Activated naive CD4-positive, alpha-beta T cell treated with anti-CD3 and anti-CD28 coated beads, Interleukin-2, amount 50 U/mL, for 16 hours (primary cell): ENCODE data around the gene CLEC2L.
A peak's percentile ranks its signal among the peaks of the same experiment; 100 is the strongest.

Experiments used
- DNase-seq: peaks from one replicate; pipeline ENCODE4 v3.0.0-alpha.2; 2020

The CLEC2L gene

DNA sequence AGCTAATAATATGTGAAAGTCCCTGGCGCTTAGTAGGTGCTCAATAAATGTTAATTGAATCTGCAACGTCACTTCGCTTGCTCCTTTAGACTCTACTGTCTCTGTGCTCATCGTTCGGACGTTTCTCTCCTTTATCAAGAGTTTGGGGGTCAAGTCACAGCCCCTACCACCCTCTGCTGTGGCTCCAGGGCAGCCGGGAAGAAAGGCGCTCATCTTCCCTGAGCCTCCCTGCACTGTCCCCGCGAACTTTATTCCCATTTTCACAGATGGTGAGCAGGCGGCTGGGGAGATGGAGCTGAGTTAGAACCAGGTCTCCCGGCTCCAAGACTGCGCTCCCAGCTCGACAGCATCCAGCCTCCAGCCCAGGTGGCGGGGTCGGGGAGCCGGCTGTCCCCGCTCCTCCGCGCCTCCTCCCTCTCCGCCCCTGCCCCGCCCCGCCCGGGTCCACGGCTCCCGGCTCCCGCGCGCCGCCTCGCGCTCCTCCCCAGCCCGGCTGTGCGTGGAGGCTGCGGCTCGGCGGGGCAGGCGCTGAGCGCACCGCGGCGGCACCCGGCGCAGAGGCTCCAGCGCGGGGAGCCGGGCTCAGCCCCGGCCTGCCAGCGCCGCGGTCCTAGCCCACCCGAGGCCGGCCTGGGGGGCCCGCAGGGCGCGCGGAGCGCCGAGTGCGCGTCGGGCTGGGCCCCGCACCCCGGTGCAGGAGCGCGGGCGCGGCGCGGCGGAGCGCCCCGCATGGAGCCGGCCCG, at the start of gene CLEC2L:
TSS of gene CLEC2L (plus strand) at position 487 of the 743 bp plus-strand sequence. CDS start at position 730, 243 bp downstream.
- DNase-seq: peak; percentile 23

DNA sequence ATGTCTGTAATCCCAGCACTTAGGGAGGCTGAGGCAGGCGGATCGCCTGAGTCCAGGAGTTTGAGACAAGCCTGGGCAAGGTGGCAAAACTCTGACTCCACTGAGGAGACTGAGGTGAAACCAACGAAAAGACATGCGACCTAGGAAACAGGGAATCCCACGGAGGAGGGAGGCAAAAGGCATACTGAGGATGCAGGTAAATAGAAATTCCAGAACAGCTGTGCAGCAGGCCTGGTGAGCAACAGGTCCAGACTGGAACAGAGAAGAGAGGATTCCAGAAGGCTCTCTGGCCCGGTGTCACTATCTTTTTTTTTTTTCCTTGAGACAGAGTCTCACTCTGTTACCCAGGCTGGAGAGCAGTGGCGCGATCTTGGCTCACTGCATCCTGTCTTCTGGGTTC, 47.3 kb upstream of the CLEC2L start:
- no peak for DNase-seq

DNA sequence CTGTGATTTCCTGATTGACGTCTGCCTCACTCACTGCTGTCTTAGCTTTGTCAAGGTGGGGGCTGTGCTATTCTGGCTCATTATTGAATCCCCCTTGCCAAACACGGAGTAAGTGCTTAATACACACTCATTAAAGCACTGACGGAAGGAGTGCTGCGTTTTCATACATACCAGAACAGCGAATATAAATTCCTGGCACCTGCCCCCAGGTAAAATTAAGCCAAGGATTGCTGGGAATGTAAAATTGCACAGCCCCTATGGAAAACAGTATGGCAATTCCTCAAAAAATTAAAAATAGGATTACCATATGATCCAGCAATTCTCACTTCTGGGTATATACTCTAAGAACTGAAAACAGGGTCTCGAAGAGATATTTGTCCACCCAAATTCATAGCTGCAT, 46.6 kb upstream of the CLEC2L start:
- no peak for DNase-seq

DNA sequence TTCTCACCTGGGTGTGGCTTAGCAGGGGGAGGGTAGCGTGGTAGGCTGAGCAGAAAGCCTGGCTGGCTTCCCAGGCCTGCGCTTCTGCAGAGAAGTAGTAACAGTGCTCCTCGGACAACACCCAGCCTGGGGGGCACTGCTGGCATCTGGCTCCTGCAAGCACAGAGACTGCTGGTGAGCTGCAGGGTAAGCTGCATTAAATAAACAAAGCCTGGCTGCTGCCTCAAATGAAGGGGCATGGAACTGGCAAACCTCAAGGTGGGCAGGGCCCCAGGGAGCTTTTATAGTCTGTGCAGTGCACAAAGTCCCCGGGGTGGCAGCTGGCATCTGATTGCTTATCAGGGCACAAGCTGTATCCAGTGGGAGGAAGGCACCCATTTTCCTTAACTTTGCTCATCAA, 43.9 kb upstream of the CLEC2L start:
- no peak for DNase-seq

DNA sequence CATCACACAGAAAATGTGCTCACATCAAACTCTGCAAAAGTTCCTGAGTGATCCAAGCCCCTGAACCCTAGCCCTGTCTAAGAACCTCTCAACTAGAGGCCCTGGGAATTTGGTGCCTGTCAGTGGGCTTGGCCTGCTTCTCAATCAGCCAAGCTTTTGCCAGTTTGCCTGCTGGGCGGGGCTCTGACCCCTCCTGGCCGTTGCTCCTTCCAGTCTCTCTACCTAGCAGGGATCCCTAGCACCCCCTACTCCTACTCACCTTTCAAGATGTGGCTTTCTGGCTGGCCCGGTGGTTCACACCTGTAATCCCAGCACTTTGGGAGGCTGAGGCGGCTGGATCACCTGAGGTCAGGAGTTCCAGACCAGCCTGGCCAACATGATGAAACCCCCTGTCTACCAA, 42.1 kb upstream of the CLEC2L start:
- DNase-seq: no peak

DNA sequence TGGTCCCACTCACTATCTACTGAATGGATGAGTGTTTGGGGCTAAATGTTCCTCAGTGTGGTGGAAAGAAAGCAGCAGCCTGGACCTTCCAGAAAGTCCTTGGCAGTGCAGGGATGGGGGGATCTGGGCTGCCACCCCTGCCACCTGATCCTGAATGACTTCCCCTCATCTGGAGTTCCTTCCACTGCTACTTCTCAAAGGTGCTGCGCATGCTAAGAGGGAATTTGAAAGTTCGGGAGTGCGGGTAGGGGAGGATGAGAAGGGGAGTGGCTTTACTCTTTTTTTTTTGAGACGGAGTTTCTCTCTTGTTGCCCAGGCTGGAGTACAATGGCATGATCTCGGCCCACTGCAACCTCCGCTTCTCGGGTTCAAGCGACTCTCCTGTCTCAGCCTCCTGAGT, 41.4 kb upstream of the CLEC2L start:
- DNase-seq: no peak

DNA sequence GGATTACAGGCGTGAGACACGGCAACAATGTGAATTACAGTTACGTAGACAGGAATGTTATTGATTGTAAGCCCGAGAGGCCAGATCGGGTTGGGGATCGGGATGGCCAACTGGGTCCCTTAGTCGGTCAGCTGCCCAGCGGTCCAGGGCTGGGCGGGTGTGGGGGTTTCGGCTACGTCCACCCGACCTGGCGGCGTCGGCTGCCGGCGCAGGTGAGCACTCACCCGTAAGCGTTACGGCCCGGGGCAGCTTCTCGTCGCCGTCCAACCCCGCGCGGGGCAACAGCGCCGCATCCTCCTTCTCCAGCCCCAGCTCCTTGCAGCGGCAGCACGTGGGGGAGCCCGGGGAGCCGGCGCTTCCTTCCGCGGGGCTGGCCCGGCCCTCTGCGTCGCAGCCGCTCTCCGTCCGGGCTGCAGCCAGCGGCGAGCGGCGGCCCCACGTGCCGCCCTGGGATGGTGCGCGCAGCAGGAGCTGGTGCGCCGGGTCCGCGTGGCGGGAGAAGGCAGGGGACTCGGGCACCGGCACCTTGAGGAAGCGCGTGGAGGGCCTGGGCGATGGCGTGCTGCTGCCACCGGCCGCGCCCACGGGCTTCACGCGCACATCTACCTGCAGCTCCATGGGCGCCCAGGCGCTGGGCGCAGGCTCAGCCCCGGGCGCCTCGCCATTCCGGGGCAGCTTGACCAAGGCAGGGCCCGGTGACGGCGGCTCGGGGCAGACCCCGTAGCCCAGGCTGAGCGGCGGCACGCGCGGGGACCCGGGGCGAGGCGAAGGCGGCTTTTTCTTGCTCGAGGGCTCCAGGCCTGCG, 40.6 kb upstream of the CLEC2L start:
- DNase-seq: peak; percentile 21

DNA sequence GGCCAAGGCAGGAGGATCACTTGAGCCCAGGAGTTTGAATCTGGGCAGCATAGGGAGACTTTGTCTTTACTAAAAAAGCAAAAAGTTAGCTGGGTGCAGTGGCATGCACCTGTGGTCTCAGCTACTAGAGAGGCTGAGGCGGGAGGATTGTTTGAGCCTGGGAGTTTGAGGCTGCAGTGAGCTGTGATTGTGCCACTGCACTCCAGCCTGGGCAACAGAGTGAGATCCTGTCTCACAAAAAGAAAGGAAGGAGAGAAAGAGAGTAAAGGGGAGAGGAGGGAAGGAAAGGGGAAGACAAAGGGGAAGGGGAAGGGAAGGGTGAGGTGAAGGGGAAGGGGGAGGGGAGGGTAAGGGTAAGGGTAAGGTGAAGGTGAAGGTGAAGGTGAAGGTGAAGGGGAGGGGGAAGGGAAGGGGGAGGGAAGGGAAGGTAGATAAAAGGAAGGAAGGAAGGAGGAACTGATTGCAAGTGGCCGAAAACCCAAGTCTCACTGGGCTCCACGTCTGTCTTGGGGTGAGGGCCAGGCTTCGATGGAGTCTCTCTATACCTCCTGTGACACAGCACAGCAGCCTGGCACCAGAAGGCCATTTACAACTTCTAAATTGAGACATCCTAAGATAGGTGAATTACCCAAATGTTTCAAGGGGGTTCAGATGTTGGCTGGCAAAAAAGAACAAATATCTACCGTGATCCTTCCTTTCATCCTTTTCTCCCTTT, 36.0 kb upstream of the CLEC2L start:
- DNase-seq: no peak

DNA sequence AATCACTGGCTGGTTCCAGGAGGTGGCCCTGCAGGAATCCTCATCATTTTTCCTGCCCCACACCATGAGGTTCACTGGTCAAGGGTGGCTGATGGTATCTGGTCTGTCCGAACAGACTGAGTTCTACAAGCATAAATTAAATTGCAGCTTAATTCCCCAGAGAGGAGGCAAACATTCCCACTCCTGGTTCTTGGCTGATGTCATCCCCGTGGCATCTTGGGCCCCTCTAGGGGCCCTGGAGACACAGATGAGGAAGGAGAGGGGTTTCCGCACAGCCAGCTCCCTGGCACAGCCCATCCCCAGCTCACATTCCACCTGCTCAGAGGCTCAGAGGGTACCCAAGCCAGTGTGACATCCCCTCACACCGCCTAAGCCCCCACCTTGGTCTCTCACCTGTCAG, 34.7 kb upstream of the CLEC2L start:
- no peak for DNase-seq

DNA sequence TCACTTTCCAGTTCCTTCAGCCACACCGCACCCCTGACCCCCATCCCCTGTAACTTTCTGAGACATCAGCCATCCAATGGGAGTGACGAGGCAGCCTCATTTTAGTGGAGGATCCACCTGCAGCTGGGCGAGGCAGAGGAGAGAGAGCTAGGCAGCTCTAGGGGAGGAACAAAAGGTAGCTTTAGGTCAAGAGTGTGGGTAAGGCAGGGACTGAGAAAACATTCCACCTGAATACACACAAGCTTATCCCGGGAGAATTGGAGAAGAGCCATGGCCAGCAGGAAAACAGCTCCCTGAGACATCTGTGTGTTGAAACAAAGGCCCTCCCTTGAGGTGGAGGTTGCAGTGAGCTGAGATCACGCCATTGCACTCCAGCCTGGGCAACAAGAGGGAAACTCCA, 33.4 kb upstream of the CLEC2L start:
- DNase-seq: no peak

DNA sequence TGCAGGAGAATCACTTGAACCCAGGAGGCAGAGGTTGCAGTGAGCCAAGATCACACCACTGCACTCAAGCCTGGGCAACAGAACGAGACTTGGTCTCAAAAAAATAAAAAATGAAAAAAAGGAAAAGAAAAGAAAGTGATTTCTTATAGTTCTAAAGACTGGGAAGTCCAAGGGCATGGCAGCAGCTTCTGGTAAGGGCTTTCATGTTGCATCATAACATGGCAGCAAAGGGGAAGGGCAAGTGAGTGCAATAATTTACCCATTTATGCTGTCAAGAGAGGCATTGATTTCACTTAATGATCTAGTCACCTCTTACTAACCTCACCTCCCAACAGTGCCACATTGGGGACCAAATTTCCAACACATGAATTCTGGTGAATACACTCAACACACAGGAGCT, 31.2 kb upstream of the CLEC2L start:
- DNase-seq: no peak

DNA sequence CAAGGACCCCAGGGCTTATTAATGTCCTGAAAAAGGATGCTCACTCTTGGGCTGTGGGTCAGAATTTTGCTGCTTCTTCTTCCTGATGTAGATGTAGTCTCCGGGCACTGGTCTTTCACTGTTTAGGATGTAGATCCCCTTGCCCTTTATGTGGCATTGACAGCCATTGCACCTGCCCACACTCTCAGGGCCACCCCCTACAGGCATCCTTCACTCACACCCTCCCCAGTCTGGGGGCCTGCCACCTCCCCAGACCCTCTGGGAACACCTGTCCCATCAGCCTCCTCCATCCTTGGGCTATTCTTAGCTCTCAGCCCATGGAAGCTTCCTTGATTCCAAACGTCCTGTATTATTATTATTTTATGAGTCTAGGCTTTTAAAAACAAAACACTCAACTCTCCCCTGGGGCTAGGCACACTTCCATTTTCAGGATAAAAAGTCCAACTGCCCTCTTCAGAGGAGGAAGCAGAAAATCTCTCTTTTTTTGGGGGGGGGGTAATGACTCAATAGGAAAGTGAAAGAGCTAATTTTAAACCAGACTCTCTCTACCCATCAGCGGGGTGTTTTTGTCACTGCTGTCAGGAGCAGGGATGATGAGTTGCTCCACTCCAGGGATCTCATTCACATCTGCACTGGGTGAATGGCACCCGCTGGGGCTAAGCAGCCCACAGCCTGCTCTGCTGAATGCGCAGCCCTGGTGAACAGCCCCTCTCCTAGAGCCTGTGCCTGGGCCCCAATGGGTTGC, 28.5 kb upstream of the CLEC2L start:
- no peak for DNase-seq

DNA sequence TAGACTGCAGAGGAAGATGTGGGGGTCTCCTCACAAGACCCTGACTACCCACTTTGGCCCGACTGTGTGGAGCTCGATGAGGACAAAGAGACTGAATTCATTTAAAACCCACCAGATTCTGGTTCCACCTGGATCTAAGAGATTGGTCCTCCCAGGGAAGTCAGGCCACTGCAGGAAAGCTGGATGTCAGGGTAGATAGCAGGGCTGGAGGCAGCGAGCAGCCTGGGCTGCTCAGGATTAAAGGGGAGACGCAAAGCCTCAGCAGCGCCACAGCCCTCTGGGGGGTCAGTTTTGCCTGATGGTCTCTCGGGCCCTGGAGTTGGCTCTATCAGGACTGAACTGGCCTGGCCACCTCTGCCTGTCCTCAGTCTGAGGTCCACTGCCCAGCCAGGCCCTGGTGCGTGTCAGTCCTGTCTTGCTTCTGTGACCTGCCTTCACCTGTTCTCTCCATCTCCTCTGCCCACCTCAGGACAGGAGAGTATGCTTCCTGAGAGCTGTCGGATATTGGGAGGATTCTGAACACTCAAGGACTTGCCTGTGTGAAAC, 27.8 kb upstream of the CLEC2L start:
- no peak for DNase-seq

DNA sequence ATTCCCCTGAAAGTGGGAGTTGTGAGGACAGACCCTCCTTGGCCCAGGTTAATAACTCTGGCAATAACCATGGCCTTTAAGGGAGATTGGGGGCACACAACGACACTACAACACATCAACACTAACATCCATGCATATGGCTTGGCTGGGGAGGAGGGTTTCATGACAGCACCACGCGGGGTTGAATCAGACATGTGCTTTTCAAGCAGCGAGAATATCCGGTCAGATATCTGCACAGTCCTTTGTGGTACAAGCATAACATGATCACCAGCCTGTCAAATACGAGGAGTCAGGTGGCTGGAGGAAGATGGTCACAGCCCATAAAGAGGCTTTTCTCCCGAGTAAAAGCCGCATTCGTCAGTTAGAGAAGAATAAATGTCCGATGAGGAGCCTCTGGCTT, 27.0 kb upstream of the CLEC2L start:
- no peak for DNase-seq

DNA sequence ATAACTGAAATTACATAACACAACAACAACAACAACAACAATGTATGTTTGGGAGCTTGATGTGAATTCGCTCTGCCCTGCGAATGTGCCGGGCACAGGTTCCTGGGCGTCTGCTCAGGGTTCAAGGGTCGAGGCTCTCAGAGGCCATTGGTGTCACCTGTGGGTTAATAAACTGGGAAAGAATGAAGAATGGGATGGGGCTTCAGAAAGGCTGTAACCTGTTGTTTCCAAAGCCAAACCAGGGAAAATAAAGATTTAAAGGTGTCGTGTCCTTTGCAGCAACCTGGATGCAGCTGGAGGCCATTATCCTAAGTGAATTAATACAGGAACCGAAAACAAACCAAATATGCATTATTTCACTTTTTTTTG, 22.7 kb upstream of the CLEC2L start:
- DNase-seq: no peak

DNA sequence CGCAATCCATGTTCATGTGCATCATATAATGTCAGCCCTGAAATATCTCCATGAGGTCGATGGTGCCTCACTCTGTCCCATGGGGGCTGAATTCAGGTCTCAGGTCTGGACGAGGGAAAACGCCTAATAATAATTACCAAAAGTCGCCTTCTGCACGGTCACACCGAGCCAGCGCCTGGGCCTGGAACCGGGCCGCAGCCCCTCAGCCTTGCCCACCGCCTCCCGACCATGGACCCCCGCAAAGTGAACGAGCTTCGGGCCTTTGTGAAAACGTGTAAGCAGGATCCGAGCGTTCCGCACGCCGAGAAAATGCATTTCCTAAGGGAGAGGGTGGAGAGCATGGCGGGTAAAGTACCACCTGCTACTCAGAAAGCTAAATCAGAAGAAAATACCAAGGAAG, 21.3 kb upstream of the CLEC2L start:
- DNase-seq: no peak

DNA sequence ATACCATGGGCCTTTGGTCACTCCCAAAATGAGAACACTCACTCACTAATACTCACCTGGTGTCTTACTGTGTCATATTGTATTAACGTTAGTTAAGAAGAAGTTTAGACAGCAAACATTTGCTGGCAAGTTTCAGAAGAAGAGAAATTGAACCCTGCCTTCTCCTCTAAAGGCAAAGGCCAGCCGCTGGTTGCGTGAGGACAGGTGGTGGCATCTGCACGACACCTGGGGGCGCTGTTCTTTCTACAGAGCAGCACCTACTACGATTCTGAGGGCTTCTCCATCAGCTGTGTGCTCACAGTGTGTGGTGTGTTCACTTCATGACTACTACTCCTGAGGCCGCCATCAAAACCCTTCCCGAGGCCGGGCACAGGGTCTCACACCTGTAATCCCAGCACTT, 17.9 kb upstream of the CLEC2L start:
- DNase-seq: no peak

DNA sequence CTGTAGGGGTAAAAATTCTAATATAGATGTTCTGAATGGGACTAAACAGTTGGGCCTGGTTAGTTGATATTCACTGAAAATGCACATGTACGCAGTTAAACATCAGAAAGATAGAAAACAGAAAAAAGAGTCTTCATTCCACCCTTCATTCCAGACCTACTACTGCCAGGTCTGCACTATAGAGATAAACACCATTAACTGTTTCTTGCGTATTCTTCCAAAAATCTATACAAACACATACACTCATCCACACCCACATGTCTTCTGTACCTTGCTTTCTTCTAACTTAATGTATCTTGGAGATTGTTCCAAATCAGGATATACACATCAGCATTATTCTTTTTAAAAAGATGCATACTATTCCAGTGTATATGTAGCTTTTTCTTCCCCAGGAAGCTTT, 13.9 kb upstream of the CLEC2L start:
- DNase-seq: no peak

DNA sequence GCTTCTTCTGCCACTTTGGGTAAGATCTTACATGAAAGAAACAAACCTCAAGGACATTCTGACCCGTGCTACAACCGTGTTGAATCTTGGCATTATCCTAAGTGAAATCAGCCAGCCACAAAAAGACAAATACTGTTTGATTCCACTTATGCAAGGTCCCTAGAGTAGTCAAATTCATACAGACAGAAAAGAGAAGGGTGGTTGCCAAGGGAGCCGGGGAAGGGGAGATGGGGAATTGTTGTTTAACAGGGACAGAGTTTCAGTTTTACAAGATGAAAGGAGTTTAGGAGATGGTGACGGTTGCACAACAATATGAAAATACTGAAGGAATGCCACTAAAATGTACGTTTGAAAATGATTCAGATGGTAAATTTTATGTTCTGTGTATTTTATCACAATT, 12.2 kb upstream of the CLEC2L start:
- no peak for DNase-seq

DNA sequence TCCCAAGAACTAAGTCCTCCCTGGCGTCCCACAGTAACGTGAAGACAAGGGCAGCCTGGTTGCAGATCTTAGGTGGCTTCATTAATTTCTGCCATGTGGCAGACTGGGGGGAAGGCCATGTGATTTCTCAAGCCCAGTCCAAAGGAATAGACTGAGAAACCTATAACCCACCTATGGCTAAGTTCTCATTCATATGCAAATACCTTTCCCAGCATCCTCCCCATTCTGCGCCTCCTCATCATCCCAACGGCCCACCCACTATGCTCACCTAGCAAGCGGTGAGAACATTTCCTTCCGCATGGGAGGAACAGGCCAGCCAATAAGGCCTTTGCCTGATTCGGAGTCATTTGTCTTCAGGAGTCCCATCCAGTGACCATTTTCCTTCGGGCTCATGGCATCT, 8.2 kb upstream of the CLEC2L start:
- DNase-seq: no peak

DNA sequence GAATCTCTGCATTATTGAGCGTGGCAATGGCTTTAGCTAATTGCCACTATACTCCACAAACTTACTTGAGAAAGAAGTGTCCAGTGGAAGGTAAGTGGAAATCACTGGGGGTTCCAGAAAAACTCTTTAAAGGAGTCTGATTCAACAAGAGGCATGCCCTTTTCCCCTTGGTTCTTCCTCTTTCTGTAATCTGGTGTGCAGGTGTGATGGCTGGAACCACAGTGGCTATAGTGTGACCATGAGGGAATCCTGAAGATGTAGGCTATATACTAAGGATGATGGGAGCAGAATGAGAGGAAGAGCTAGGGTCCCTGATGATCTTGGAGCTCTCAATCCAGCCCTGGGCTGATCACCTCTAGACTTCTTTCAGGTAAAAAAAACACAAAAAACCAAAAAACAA, 2.0 kb upstream of the CLEC2L start:
- DNase-seq: no peak

DNA sequence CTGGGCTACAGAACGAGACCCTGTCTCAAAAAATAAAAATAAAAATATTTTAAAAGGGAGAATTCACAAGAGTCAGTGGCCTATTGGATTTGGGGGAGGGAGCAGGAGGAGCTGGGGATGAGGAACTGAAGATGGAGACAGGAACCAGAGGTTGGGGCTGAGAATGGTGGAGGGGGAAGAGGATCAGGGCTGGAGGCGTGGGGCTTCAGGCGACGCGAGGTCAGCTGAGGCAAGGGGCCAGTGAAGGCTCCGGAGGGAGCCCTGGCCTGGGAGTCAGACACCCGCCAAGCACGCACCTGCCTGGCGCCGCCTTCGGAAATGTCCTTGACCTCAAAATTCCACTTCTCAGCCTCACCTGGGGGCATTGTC, 671 bp upstream of the CLEC2L start:
- no peak for DNase-seq
